ENCODE data around the gene WDR73.

The WDR73 gene

DNA sequence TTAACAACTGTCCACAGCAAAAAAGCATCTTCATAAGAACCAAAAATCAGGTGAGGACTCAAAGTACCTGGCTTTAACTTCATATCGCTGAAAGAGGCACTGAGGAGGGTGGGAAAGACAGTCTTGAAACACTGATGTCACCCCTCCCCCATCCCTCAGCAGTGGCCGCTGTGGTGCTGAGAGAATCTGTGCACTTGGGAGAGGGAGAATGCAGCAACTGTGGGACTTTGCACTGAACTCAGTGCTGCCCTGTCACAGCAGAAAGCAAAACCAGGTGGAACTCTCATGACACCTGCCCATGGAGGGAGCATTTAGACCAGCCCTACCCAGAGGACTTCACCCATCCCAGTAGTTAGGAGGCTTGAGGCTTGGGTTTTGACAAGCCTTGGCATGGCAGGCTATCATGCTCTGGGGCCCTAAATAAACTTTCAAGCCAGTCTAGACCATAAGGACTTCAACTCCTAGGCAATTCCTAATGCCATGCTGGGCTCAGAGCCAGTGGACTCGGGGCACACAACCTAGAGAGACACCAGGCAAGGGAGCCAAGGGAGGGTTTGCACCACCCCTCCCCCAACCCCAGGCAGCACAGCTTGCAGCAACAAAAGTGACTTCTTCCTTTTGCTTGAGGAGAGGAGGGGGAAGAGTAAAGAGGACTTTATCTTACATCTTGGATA, 59.3 kb downstream of the WDR73 start:
- no peaks in the 10 kb centered on the region for H4K20me1 ChIP-seq
- H3K27ac ChIP-seq = no peak overlapping the region
- H3K36me3 ChIP-seq = no peaks in the 10 kb centered on the region
- no peak overlapping the region for H3K9ac ChIP-seq
- H3K9me3 ChIP-seq = 0 out of 2 replicates have a peak, but pooled peaks cover 14% of the 10 kb centered on the region
- no peak for TF ChIP-seq Cebpa-rat (IDR thresholded peaks at IDR 0.05)
- peaks cover 42% of the 10 kb centered on the region for H3K4me1 ChIP-seq
- H3K4me3 ChIP-seq = no peak overlapping the region
- no peaks in the 10 kb centered on the region for H3K27me3 ChIP-seq
- H3K4me2 ChIP-seq = no peak overlapping the region

DNA sequence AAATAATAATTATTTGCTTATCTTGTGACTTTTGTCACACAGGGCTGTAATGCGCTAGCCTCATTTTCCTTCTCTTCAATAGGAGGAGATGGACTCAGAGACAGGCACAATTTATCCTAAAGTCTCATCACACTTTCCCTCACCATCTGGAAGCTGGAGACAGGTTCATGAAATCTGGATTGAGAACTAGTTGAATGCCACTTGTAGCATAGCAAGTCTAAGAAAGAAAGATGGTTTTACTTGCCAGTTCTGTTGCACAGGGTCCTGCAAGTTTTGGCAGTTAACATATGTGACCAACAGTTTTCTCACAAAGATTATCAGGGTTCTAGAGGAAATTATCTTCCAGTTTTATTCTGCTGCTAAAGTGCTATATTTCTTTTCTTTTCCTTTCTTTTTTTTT, 62.3 kb downstream of the WDR73 start:
- H3K4me1 ChIP-seq = peaks cover 24% of the 10 kb centered on the region
- no peak for TF ChIP-seq Cebpa-rat (IDR thresholded peaks at IDR 0.05)
- H3K27ac ChIP-seq = no peak overlapping the region
- H3K4me3 ChIP-seq = no peak overlapping the region
- 0 out of 2 replicates have a peak, but pooled peaks cover 14% of the 10 kb centered on the region for H3K9me3 ChIP-seq
- no peak overlapping the region for H3K9ac ChIP-seq
- no peak overlapping the region for H3K4me2 ChIP-seq
- no peaks in the 10 kb centered on the region for H4K20me1 ChIP-seq
- no peaks in the 10 kb centered on the region for H3K27me3 ChIP-seq
- no peaks in the 10 kb centered on the region for H3K36me3 ChIP-seq

DNA sequence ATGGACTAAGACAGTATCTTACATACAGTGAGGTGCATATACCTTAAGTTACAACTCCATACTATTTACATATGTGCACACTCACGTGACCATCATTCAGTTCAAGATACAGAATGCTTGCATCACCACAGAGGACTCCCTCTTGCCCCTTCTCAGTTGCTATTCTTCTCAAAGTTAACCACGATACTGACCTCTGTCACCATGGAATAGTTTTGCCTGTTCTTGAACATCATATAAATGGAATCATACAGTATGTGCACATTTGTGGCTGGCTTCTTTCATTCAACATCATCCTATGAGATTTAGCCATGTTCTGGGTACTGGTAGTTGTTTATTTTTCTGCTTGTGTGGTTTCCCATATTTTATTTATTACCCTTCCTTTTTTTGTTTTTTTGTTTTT, 63.7 kb downstream of the WDR73 start:
- H4K20me1 ChIP-seq = no peaks in the 10 kb centered on the region
- H3K4me2 ChIP-seq = no peak overlapping the region
- no peak overlapping the region for H3K4me3 ChIP-seq
- H3K36me3 ChIP-seq = no peaks in the 10 kb centered on the region
- H3K9ac ChIP-seq = no peak overlapping the region
- no peak overlapping the region for H3K27ac ChIP-seq
- H3K27me3 ChIP-seq = no peaks in the 10 kb centered on the region
- 0 out of 2 replicates have a peak, but pooled peaks cover 6% of the 10 kb centered on the region for H3K9me3 ChIP-seq
- TF ChIP-seq Cebpa-rat (IDR thresholded peaks at IDR 0.05) = no peak
- peaks cover 17% of the 10 kb centered on the region for H3K4me1 ChIP-seq

All from BLaER1 (cell line).